Daoy (cell line): Measurements from ENCODE around the gene RYR2. TPM values are rescaled to one million over a fixed set of nuclear protein-coding genes. Genes with fewer than 3 reads are reported as not detected.

Experiments used
- DNase-seq: peaks from one replicate; pipeline ENCODE4 v3.0.0-alpha.2; 2015; ENCODE audit warnings: low read depth
- total RNA-seq: library from RNA; depleted of rRNA; stranded (reverse); fragments of >200 nt; shearing (Covaris generic); gene quantifications from 2 replicates; pipeline ENCODE4 v1.2.3, GENCODE V29; 2014

The RYR2 gene
- total RNA-seq, 1 experiment from 2014 or later = 1.1 TPM

GRCh38 chr1:237197470-237198425 is 155.8 kb downstream of the RYR2 start:
- DNase-seq = peak; percentile 38

GRCh38 chr1:237199026-237199425 is 157.0 kb downstream of the RYR2 start:
- DNase-seq = no peak

- no peak for DNase-seq
Observed at GRCh38 chr1:237201155-237201554, 159.2 kb downstream of the RYR2 start.

- no peak for DNase-seq
Observed at GRCh38 chr1:237204841-237205240, 162.9 kb downstream of the RYR2 start.

GRCh38 chr1:237205400-237206064 is 163.5 kb downstream of the RYR2 start:
- DNase-seq = peak; percentile 44

- no peak for DNase-seq
Observed at GRCh38 chr1:237206065-237206414, 164.1 kb downstream of the RYR2 start.

- no peak for DNase-seq
Observed at GRCh38 chr1:237211031-237211430, 169.0 kb downstream of the RYR2 start.

GRCh38 chr1:237211540-237211939 is 169.6 kb downstream of the RYR2 start:
- DNase-seq = no peak

- DNase-seq = no peak
Observed at GRCh38 chr1:237219751-237220642, 178.0 kb downstream of the RYR2 start.

GRCh38 chr1:237223419-237223818 is 181.4 kb downstream of the RYR2 start:
- no peak for DNase-seq

GRCh38 chr1:237226177-237226944 is 184.4 kb downstream of the RYR2 start:
- no peak for DNase-seq

GRCh38 chr1:237227476-237227875 is 185.5 kb downstream of the RYR2 start:
- no peak for DNase-seq

GRCh38 chr1:237228421-237228820 is 186.4 kb downstream of the RYR2 start:
- DNase-seq = no peak

GRCh38 chr1:237229333-237229732 is 187.3 kb downstream of the RYR2 start:
- DNase-seq = no peak

GRCh38 chr1:237232501-237232900 is 190.5 kb downstream of the RYR2 start:
- DNase-seq = no peak

GRCh38 chr1:237235091-237235490 is 193.1 kb downstream of the RYR2 start:
- no peak for DNase-seq

GRCh38 chr1:237237721-237238120 is 195.7 kb downstream of the RYR2 start:
- DNase-seq = no peak

- no peak for DNase-seq
Observed at GRCh38 chr1:237239248-237239647, 197.3 kb downstream of the RYR2 start.

- no peak for DNase-seq
Observed at GRCh38 chr1:237241038-237241437, 199.1 kb downstream of the RYR2 start.

GRCh38 chr1:237244778-237245177 is 202.8 kb downstream of the RYR2 start:
- DNase-seq = no peak

GRCh38 chr1:237247442-237247841 is 205.5 kb downstream of the RYR2 start:
- no peak for DNase-seq
